ENCODE measurements around the gene NSD2.

GRCh38 chr4:1830642-1831228 lies 40.5 kb upstream of the NSD2 start:
- no peak for TF ChIP-seq POLR2A (IDR thresholded peaks at IDR 0.05; ENCODE audit: extremely low read depth, insufficient read length)
- no peak for TF ChIP-seq CTCF (IDR thresholded peaks at IDR 0.05; ENCODE audit: low read depth, low read length)
